Measurements from ENCODE around the gene GNPAT.

DNA sequence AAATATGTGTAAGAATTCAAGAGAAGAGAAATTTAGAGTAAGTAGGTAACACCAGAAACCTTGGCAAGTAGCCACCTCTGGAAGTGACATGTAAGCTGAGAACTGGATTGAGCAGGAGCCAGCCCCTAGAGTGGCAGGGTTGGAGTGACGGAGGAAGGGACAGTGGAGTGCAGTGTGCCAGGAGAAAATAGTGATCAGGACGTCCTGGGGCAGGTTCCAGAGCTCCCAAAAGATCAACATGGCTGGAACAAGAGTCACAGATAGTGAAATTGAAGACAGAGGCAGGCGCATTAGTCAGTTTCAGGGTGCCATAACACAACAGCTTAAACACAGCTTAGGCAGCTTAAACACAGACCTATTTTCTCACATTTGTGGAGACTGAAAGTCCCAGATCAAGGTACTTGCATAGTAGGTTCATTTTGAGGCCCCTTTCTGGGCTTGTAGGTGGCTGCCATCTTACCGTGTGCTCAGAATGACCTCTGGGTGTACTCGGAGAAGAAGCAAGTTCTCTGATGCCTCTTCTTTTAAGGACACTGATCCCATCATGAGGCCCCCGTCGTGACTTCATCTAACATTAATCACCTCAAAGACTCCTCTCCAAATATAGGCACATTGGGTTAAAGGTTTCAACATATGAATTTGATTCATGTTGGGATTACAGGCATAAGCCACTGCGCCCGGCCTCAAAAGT is 37.2 kb downstream of the GNPAT start:
- no peak for TF ChIP-seq CTCF (IDR thresholded peaks at IDR 0.05)
- TF ChIP-seq POLR2A (IDR thresholded peaks at IDR 0.05): no peak

Measured in Peyer's patch (tissue), 4 donors.